HCT116 (cell line): ENCODE results near the gene SNCA. TPM values are rescaled to one million over a fixed set of nuclear protein-coding genes. Genes with fewer than 3 reads are reported as not detected.

Experiments used
- ATAC-seq: fragments of 200-7000 bp; cut with Tn5 transposase; 2 replicates; pipeline ENCODE4 v1.9.1; 2020; ENCODE audit warnings: mild to moderate bottlenecking, moderate library complexity
- BruUV-seq: library from RNA; stranded (reverse); fragments of 400-500 nt; replicated peaks from 2 replicates; lab custom pipeline; 2021; lab: Mats Ljungman, UMichigan
- CTCF ChIA-PET: fragments of 300-600 bp; sonication (Branson Sonifier 250); formaldehyde crosslinking; loops from one replicate; lab custom pipeline; 2021; ENCODE audit warnings: antibody characterized with exemption; lab: Charles Lee
- POLR2A ChIA-PET: fragments of 300-600, 350-600 bp; sonication (Branson Sonifier 250); formaldehyde crosslinking; loops from one replicate; lab custom pipeline; 2021; ENCODE audit warnings: antibody characterized with exemption; lab: Charles Lee
- RAD21 ChIA-PET, 2 experiments: fragments of 300-600 bp; sonication (Branson Sonifier 250); formaldehyde crosslinking; loops; one replicate each; lab custom pipeline; 2023; ENCODE audit warnings: low total read pairs in 2 of 2; ENCODE audit not compliant: uncharacterized antibody in 2 of 2, unreplicated experiment in 2 of 2, low non-redundant PET in 1 of 2; lab: Charles Lee
- DNase-seq: peaks from one replicate; pipeline ENCODE4 v3.0.0-alpha.2; 2010; ENCODE audit warnings: low read depth, low spot score
- H2AFZ ChIP-seq: fragments of 200-600 bp; shearing (Covaris generic), sonication (generic); 2 replicates; pipeline ENCODE4 v1.6.1; 2017; ENCODE audit warnings: low read depth, mixed run types, mixed read lengths, antibody characterized with exemption, low read length; ENCODE audit not compliant: poor library complexity, severe bottlenecking
- H3K27ac ChIP-seq: 2 replicates; pipeline ENCODE4 v1.5.1; 2012; ENCODE audit warnings: low read depth, low read length
- H3K27me3 ChIP-seq: fragments of 200-600 bp; sonication (generic); 2 replicates; pipeline ENCODE4 v1.6.1; 2016; ENCODE audit warnings: mixed run types, low read length, mixed read lengths; ENCODE audit not compliant: insufficient read depth
- H3K36me3 ChIP-seq, 2 experiments: fragments of 200-500 bp in 1 of 2; fragments of 200-600 bp in 1 of 2; sonication (Bioruptor generic) in 1 of 2; sonication (generic) in 1 of 2; 2 replicates each; pipeline versions ENCODE4 v1.5.1 to v1.6.1; 2014 to 2016; ENCODE audit warnings: low read length in 2 of 2, inconsistent platforms in 1 of 2, mixed read lengths in 1 of 2, mixed run types in 1 of 2; ENCODE audit not compliant: insufficient read depth in 2 of 2, control insufficient read depth in 1 of 2
- H3K4me1 ChIP-seq, 2 experiments: fragments of 200-600 bp in 1 of 2; sonication (generic) in 1 of 2; 2 replicates each; pipeline versions ENCODE4 v1.5.1 to v1.6.1; 2012 to 2017; ENCODE audit warnings: low read length in 2 of 2, inconsistent platforms in 1 of 2, mild to moderate bottlenecking in 1 of 2, mixed read lengths in 1 of 2, mixed run types in 1 of 2, moderate library complexity in 1 of 2; ENCODE audit not compliant: insufficient read depth in 2 of 2, control insufficient read depth in 1 of 2
- H3K4me2 ChIP-seq: fragments of 200-600 bp; sonication (generic); 2 replicates; pipeline ENCODE4 v1.6.1; 2017; ENCODE audit warnings: mixed run types, low read length, mixed read lengths
- H3K4me3 ChIP-seq, 2 experiments: fragments of 200-600 bp in 1 of 2; sonication (generic) in 1 of 2; replicated peaks in 1 of 2; 2 replicates each; pipeline ENCODE4 v1.5.1; 2011 to 2016; ENCODE audit warnings: low read length in 2 of 2, control low read depth in 1 of 2, low read depth in 1 of 2, mild to moderate bottlenecking in 1 of 2, mixed read lengths in 1 of 2, mixed run types in 1 of 2
- H3K79me2 ChIP-seq: fragments of 200-600 bp; sonication (generic); 2 replicates; pipeline ENCODE4 v1.6.1; 2017; ENCODE audit warnings: mild to moderate bottlenecking, mixed run types, low read length, moderate library complexity, mixed read lengths; ENCODE audit not compliant: insufficient read depth
- H3K9ac ChIP-seq: fragments of 200-600 bp; sonication (generic); 2 replicates; pipeline ENCODE4 v1.6.1; 2016; ENCODE audit warnings: low read length, mixed read lengths
- H3K9me2 ChIP-seq: fragments of 200-600 bp; sonication (generic), shearing (Covaris generic); 2 replicates; pipeline ENCODE4 v1.6.1; 2017; ENCODE audit warnings: mixed run types, mild to moderate bottlenecking, moderate library complexity; ENCODE audit not compliant: insufficient read depth
- H3K9me3 ChIP-seq, 2 experiments: fragments of 200-500 bp in 1 of 2; fragments of 200-600 bp in 1 of 2; sonication (Bioruptor generic) in 1 of 2; sonication (generic) in 1 of 2; 2 replicates each; pipeline ENCODE4 v1.6.1; 2014 to 2017; ENCODE audit warnings: low read length in 2 of 2, mixed read lengths in 2 of 2, inconsistent platforms in 1 of 2, low read depth in 1 of 2, mild to moderate bottlenecking in 1 of 2, mixed run types in 1 of 2, moderate library complexity in 1 of 2; ENCODE audit not compliant: control insufficient read depth in 1 of 2, insufficient read depth in 1 of 2
- H4K20me1 ChIP-seq: fragments of 200-600 bp; sonication (generic), shearing (Covaris generic); 2 replicates; pipeline ENCODE4 v1.6.1; 2017; ENCODE audit warnings: mixed run types, mild to moderate bottlenecking, moderate library complexity; ENCODE audit not compliant: insufficient read depth
- CBX3 ChIP-seq: IDR thresholded peaks from 2 replicates; pipeline ENCODE4 v1.6.1; 2012; ENCODE audit warnings: low read depth
- CEBPB ChIP-seq: IDR thresholded peaks from 2 replicates; pipeline ENCODE4 v1.6.1; 2012; ENCODE audit warnings: low read depth
- EGR1 ChIP-seq: IDR thresholded peaks from 2 replicates; pipeline ENCODE4 v1.6.1; 2012; ENCODE audit warnings: low read depth
- EZH2phosphoT487 ChIP-seq: fragments of 200-600 bp; IDR thresholded peaks from 2 replicates; pipeline ENCODE4 v1.6.1; 2018; ENCODE audit warnings: antibody characterized with exemption, borderline replicate concordance
- FOSL1 ChIP-seq: IDR thresholded peaks from 2 replicates; pipeline ENCODE4 v1.6.1; 2012; ENCODE audit warnings: low read depth
- RAD21 ChIP-seq: IDR thresholded peaks from 2 replicates; pipeline ENCODE4 v1.6.1; 2012; ENCODE audit warnings: low read depth, mild to moderate bottlenecking
- ZFX ChIP-seq: fragments of 450-650 bp; IDR thresholded peaks from 2 replicates; pipeline ENCODE4 v1.6.1; 2017
- intact Hi-C: fragments of 100-400 bp; cut with micrococcal nuclease; formaldehyde crosslinking; loops from 2 replicates; pipeline ENCODE4 v1.10.0; 2022
- total RNA-seq: library from RNA; stranded (reverse); gene quantifications from one replicate; pipeline ENCODE4 v1.2.1, GENCODE V29; 2021; ENCODE audit not compliant: unreplicated experiment
- TF ChIP-seq, protein P1 (sequence below): IDR thresholded peaks from 2 replicates; pipeline ENCODE4 v1.6.1; 2012; ENCODE audit warnings: low read depth

The SNCA gene
- total RNA-seq, 1 experiment from 2014 or later, result 1.0 TPM

DNA sequence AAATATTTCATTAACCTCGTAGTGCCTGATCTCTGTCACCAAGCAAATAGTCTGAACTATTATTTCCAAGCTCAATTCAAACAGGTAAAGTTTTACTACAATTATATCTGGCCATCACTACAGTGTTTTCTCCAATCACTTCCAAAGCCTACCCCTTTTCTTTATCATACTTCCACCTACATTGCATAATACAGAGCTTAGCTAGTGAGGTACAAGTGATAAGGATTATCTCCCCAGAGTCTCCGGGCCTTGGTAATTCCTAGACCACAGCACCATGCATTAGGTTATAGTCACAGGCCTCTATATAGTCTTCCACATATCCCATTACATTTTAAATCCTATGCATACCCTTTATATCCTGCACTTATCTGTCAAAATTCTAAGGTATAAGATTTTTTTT lies 154.2 kb downstream of the SNCA start:
- H3K79me2 ChIP-seq, result no peaks in the 10 kb centered on the region
- H3K36me3 ChIP-seq, result no peaks in the 10 kb centered on the region
- CTCF ChIA-PET, result no interaction called here
- no peak overlapping the region; a peak in 1 of 4 replicates for H3K4me3 ChIP-seq
- RAD21 ChIA-PET, result no interaction called here
- POLR2A ChIA-PET, result no interaction called here
- H3K9ac ChIP-seq, result no peak overlapping the region
- H3K9me3 ChIP-seq, result no peaks in the 10 kb centered on the region
- H4K20me1 ChIP-seq, result no peaks in the 10 kb centered on the region
- no peak for DNase-seq
- BruUV-seq, result no TSS peak
- intact Hi-C loops, result no loop called here
- peak overlapping the region; percentile 70; the same call in 1 of the 2 replicates for H3K4me2 ChIP-seq
- no peak for ATAC-seq
- H3K27me3 ChIP-seq, result no peaks in the 10 kb centered on the region
- no peak overlapping the region for H2AFZ ChIP-seq
- TF ChIP-seq, protein P1, sequence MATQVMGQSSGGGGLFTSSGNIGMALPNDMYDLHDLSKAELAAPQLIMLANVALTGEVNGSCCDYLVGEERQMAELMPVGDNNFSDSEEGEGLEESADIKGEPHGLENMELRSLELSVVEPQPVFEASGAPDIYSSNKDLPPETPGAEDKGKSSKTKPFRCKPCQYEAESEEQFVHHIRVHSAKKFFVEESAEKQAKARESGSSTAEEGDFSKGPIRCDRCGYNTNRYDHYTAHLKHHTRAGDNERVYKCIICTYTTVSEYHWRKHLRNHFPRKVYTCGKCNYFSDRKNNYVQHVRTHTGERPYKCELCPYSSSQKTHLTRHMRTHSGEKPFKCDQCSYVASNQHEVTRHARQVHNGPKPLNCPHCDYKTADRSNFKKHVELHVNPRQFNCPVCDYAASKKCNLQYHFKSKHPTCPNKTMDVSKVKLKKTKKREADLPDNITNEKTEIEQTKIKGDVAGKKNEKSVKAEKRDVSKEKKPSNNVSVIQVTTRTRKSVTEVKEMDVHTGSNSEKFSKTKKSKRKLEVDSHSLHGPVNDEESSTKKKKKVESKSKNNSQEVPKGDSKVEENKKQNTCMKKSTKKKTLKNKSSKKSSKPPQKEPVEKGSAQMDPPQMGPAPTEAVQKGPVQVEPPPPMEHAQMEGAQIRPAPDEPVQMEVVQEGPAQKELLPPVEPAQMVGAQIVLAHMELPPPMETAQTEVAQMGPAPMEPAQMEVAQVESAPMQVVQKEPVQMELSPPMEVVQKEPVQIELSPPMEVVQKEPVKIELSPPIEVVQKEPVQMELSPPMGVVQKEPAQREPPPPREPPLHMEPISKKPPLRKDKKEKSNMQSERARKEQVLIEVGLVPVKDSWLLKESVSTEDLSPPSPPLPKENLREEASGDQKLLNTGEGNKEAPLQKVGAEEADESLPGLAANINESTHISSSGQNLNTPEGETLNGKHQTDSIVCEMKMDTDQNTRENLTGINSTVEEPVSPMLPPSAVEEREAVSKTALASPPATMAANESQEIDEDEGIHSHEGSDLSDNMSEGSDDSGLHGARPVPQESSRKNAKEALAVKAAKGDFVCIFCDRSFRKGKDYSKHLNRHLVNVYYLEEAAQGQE, result no peak
- TF ChIP-seq ZFX (no peak), CBX3 (no peak), FOSL1 (no peak), RAD21 (no peak), CEBPB (no peak), EGR1 (no peak), EZH2phosphoT487 (no peak)
- H3K4me1 ChIP-seq, result peaks cover 0 to 14% of the 10 kb centered on the region in 2 experiments; a peak in 2 of 4 replicates
- no peak overlapping the region for H3K27ac ChIP-seq
- no peaks in the 10 kb centered on the region for H3K9me2 ChIP-seq
